RWPE2 (cell line): ENCODE results near the gene SHROOM3.

ENCODE experiments used
- ATAC-seq: fragments of 200-7000 bp; cut with Tn5 transposase; 3 replicates; pipeline ENCODE4 v1.9.1; 2021; ENCODE audit warnings: low read depth
- DNase-seq: peaks from one replicate; pipeline ENCODE4 v3.0.0-alpha.2; 2020; ENCODE audit warnings: low spot score
- H3K27ac ChIP-seq: fragments of 450-650 bp; 2 replicates; pipeline ENCODE4 v1.5.1; 2017; ENCODE audit warnings: mild to moderate bottlenecking; ENCODE audit not compliant: poor library complexity, severe bottlenecking
- H3K27me3 ChIP-seq: fragments of 250-450 bp; sonication (Bioruptor Pico); 2 replicates; pipeline ENCODE4 v1.5.1; 2021; ENCODE audit warnings: mild to moderate bottlenecking, moderate library complexity; ENCODE audit not compliant: insufficient read depth, poor library complexity, severe bottlenecking
- H3K36me3 ChIP-seq: fragments of 250-450 bp; sonication (Bioruptor Pico); 2 replicates; pipeline ENCODE4 v1.5.1; 2020; ENCODE audit warnings: low read depth, mild to moderate bottlenecking, moderate library complexity
- H3K4me1 ChIP-seq: fragments of 250-450 bp; sonication (Bioruptor Pico); 2 replicates; pipeline ENCODE4 v1.5.1; 2021; ENCODE audit warnings: mild to moderate bottlenecking, moderate library complexity; ENCODE audit not compliant: insufficient read depth, poor library complexity, severe bottlenecking
- H3K4me3 ChIP-seq: fragments of 250-450 bp; sonication (Bioruptor Pico); 2 replicates; pipeline ENCODE4 v1.5.1; 2021; ENCODE audit warnings: mild to moderate bottlenecking, moderate library complexity; ENCODE audit not compliant: severe bottlenecking
- H3K9me3 ChIP-seq: fragments of 250-450 bp; sonication (Bioruptor Pico); 2 replicates; pipeline ENCODE4 v1.5.1; 2021; ENCODE audit warnings: mild to moderate bottlenecking, moderate library complexity; ENCODE audit not compliant: severe bottlenecking
- TF ChIP-seq, protein P1 (sequence below): fragments of 450-650 bp; IDR thresholded peaks from one replicate; pipeline ENCODE4 v1.5.1; 2017; ENCODE audit warnings: mild to moderate bottlenecking, moderate library complexity; ENCODE audit not compliant: poor library complexity, severe bottlenecking

The SHROOM3 gene

GRCh38 chr4:76747563-76747962 is 312.5 kb downstream of the SHROOM3 start:
- Histone ChIP-seq H3K27me3 (no peaks in the 10 kb centered on the region), H3K36me3 (peaks cover 67% of the 10 kb centered on the region), H3K9me3 (no peaks in the 10 kb centered on the region), H3K4me1 (peaks cover 13% of the 10 kb centered on the region), H3K27ac (no peak overlapping the region), H3K4me3 (no peak overlapping the region)
- no peak for ATAC-seq
- TF ChIP-seq, protein P1, sequence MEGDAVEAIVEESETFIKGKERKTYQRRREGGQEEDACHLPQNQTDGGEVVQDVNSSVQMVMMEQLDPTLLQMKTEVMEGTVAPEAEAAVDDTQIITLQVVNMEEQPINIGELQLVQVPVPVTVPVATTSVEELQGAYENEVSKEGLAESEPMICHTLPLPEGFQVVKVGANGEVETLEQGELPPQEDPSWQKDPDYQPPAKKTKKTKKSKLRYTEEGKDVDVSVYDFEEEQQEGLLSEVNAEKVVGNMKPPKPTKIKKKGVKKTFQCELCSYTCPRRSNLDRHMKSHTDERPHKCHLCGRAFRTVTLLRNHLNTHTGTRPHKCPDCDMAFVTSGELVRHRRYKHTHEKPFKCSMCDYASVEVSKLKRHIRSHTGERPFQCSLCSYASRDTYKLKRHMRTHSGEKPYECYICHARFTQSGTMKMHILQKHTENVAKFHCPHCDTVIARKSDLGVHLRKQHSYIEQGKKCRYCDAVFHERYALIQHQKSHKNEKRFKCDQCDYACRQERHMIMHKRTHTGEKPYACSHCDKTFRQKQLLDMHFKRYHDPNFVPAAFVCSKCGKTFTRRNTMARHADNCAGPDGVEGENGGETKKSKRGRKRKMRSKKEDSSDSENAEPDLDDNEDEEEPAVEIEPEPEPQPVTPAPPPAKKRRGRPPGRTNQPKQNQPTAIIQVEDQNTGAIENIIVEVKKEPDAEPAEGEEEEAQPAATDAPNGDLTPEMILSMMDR, result no peak
- no peak for DNase-seq

DNA sequence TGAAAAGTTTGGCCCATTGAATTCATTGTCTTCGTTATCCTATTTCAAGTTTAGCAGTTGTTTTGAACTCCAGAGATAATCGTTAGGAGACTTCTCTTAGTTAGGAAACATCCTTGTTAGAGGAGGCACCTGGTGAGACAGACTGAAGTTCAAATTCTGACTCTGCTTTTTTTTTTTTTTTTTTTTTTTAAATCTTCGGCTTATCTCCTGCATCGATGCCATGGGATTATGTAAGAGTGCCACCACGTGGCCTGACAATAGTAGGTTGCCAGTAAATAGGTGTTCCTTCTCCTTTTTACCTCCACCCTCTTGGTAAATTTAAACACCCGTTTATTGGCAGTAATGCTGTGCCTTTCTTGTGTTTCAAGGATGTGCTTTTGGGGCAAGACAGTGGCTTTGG is 313.6 kb downstream of the SHROOM3 start:
- no peak overlapping the region for H3K4me3 ChIP-seq
- peaks cover 21% of the 10 kb centered on the region for H3K4me1 ChIP-seq
- DNase-seq, result no peak
- no peaks in the 10 kb centered on the region for H3K9me3 ChIP-seq
- H3K27me3 ChIP-seq, result no peaks in the 10 kb centered on the region
- ATAC-seq, result no peak
- H3K27ac ChIP-seq, result no peak overlapping the region
- TF ChIP-seq, protein P1, result peak; percentile 68
- peaks cover 69% of the 10 kb centered on the region for H3K36me3 ChIP-seq

DNA sequence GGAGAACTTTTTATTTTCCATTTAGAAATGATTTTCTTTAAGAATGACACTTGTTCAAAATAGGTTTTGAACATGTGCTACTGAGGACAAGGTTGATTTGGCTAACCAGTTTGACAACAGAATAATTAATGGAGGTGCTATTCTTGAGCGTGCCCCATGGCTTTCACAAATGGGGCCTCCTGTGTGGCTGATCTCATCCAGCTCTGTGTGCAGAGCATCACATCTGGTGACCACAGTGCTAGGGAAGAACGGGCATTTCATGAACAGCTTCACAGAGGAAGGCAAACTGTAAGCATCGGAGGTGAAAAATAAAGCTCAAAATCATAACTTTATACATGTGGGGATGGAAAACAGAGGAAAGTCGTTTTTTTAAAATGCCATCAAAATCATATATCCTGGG is 314.3 kb downstream of the SHROOM3 start:
- Histone ChIP-seq H3K36me3 (peaks cover 64% of the 10 kb centered on the region), H3K4me1 (peaks cover 20% of the 10 kb centered on the region), H3K4me3 (no peak overlapping the region), H3K27me3 (no peaks in the 10 kb centered on the region), H3K9me3 (no peaks in the 10 kb centered on the region), H3K27ac (no peak overlapping the region)
- ATAC-seq, result no peak
- TF ChIP-seq, protein P1, result no peak
- DNase-seq, result no peak

DNA sequence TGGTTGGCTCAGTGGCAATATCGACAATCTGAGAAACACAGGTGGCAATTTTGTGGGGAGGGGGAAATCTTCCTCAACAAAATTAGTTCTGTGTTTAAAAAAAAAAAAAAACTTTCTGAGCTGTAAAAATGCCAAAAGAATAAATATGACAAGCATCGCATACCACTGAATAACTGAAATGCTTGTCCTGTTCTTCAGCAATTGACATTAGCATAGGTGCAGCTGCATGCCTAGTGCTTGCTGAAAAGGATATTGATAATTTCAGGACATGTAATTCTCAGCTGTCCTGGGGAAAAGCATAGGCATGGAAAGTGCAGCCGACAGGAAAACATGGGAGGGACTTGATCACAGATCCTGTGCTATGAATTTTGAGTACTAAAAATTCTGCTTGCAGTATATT is 315.7 kb downstream of the SHROOM3 start:
- Histone ChIP-seq H3K36me3 (peaks cover 65% of the 10 kb centered on the region), H3K9me3 (no peaks in the 10 kb centered on the region), H3K27me3 (no peaks in the 10 kb centered on the region), H3K4me3 (no peak overlapping the region), H3K27ac (no peak overlapping the region), H3K4me1 (peaks cover 17% of the 10 kb centered on the region)
- DNase-seq, result no peak
- TF ChIP-seq, protein P1, result no peak
- no peak for ATAC-seq

- peaks cover 60% of the 10 kb centered on the region for H3K36me3 ChIP-seq
- peaks cover 17% of the 10 kb centered on the region for H3K4me1 ChIP-seq
- ATAC-seq, result no peak
- DNase-seq, result no peak
- no peaks in the 10 kb centered on the region for H3K27me3 ChIP-seq
- TF ChIP-seq, protein P1, result no peak
- H3K4me3 ChIP-seq, result no peak overlapping the region
- H3K9me3 ChIP-seq, result no peaks in the 10 kb centered on the region
- peak overlapping the region; percentile 85 for H3K27ac ChIP-seq
These were observed 316.7 kb downstream of the SHROOM3 start for GRCh38 chr4:76751612-76752343.
